OCI-LY7 (cell line): Measurements from ENCODE around the gene PPP1R9B. TPM values are rescaled to one million over a fixed set of nuclear protein-coding genes. Genes with fewer than 3 reads are reported as not detected.

ENCODE experiments used
- BruUV-seq: library from RNA; stranded (reverse); fragments of 400-500 nt; replicated peaks from 2 replicates; lab custom pipeline; 2021; lab: Mats Ljungman, UMichigan
- CTCF ChIA-PET: fragments of 300-600 bp; sonication (Branson Sonifier 250); formaldehyde crosslinking; loops from one replicate; lab custom pipeline; 2022; ENCODE audit warnings: antibody characterized with exemption; ENCODE audit not compliant: unreplicated experiment; lab: Charles Lee
- POLR2A ChIA-PET: fragments of 300-600 bp; sonication (Branson Sonifier 250); formaldehyde crosslinking; loops from one replicate; lab custom pipeline; 2022; ENCODE audit warnings: antibody characterized with exemption; lab: Charles Lee
- DNase-seq: peaks from one replicate; pipeline ENCODE4 v3.0.0-alpha.2; 2015; ENCODE audit warnings: low spot score
- H2AFZ ChIP-seq: fragments of 200-600 bp; sonication (generic), shearing (Covaris generic); 2 replicates; pipeline ENCODE4 v1.6.1; 2014; ENCODE audit warnings: mild to moderate bottlenecking, antibody characterized with exemption, low read length, moderate library complexity
- H3K27ac ChIP-seq: fragments of 200-600 bp; sonication (generic); 2 replicates; pipeline ENCODE4 v1.5.1; 2014; ENCODE audit warnings: mixed run types, low read depth, mild to moderate bottlenecking, moderate library complexity, low read length, inconsistent platforms; ENCODE audit not compliant: poor library complexity, severe bottlenecking
- H3K36me3 ChIP-seq: fragments of 200-600 bp; sonication (generic); 2 replicates; pipeline ENCODE4 v1.6.1; 2014; ENCODE audit warnings: mild to moderate bottlenecking, antibody characterized with exemption, low read length, moderate library complexity, mixed read lengths; ENCODE audit not compliant: insufficient read depth
- H3K4me1 ChIP-seq: fragments of 200-600 bp; sonication (generic); 2 replicates; pipeline ENCODE4 v1.5.1; 2014; ENCODE audit warnings: mild to moderate bottlenecking, low read length; ENCODE audit not compliant: insufficient read depth, poor library complexity, severe bottlenecking
- H3K4me2 ChIP-seq: fragments of 200-600 bp; sonication (generic); 2 replicates; pipeline ENCODE4 v1.6.1; 2014; ENCODE audit warnings: mild to moderate bottlenecking, low read length
- H3K4me3 ChIP-seq: fragments of 200-600 bp; sonication (generic); 2 replicates; pipeline ENCODE4 v1.5.1; 2014; ENCODE audit warnings: mild to moderate bottlenecking, low read depth, low read length; ENCODE audit not compliant: poor library complexity, severe bottlenecking
- H3K79me2 ChIP-seq: fragments of 200-600 bp; sonication (generic); 2 replicates; pipeline ENCODE4 v1.6.1; 2016; ENCODE audit warnings: low read depth, mild to moderate bottlenecking, low read length, moderate library complexity, mixed read lengths; ENCODE audit not compliant: insufficient read depth
- H3K9me2 ChIP-seq: fragments of 200-600 bp; sonication (generic); 2 replicates; pipeline ENCODE4 v1.6.1; 2016; ENCODE audit warnings: mild to moderate bottlenecking, low read length, mixed read lengths; ENCODE audit not compliant: insufficient read depth
- H3K9me3 ChIP-seq: fragments of 200-600 bp; sonication (generic); 2 replicates; pipeline ENCODE4 v1.6.1; 2014; ENCODE audit warnings: mild to moderate bottlenecking, mixed run types, low read length, mixed read lengths
- H4K20me1 ChIP-seq: fragments of 200-600 bp; sonication (generic); 2 replicates; pipeline ENCODE4 v1.6.1; 2014; ENCODE audit warnings: mild to moderate bottlenecking, antibody characterized with exemption, low read length, moderate library complexity, mixed read lengths; ENCODE audit not compliant: insufficient read depth
- CTCF ChIP-seq: fragments of 200-600 bp; sonication (generic); conservative IDR thresholded peaks from 2 replicates; pipeline ENCODE4 v1.5.1; 2014; ENCODE audit warnings: mild to moderate bottlenecking, antibody characterized with exemption, low read length, moderate library complexity, mixed read lengths
- EZH2phosphoT487 ChIP-seq: fragments of 200-600 bp; sonication (generic); IDR thresholded peaks from 2 replicates; pipeline ENCODE4 v1.6.1; 2018; ENCODE audit warnings: low read depth, borderline replicate concordance, mild to moderate bottlenecking, mixed run types, antibody characterized with exemption, low read length, moderate library complexity, mixed read lengths
- intact Hi-C: fragments of 100-400 bp; cut with micrococcal nuclease; formaldehyde crosslinking; loops from one replicate; pipeline ENCODE4 v1.10.0; 2022; ENCODE audit not compliant: unreplicated experiment
- total RNA-seq, 2 experiments: library from RNA; depleted of rRNA in 1 of 2; stranded (reverse); fragments of >200 nt in 1 of 2; shearing (Covaris generic) in 1 of 2; gene quantifications; 2 replicates each; pipeline ENCODE4 v1.2.3, GENCODE V29; 2014 to 2022

Gene PPP1R9B
- total RNA-seq, 2 experiments from 2014 or later, result 45.3 to 87.0 TPM

DNA sequence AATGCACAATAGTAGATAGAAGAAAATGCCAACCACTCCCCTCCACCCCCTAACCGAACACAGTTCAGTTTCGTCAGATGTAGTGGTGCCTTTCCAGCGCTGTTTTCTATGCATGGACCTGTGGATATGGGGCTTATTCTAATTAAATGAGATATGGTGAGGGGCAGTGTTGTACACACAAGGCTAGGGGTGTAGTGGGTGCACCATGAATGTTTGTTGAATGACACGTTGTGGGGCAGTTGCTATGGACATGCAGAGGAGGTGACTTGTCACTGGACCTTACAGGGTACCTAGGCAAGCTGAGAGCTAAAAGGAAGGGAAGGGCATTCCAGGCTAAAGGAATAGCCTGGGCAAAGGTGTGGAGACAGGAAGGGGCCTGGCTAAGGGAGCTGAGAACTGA lies 51.9 kb downstream of the PPP1R9B start:
- Histone ChIP-seq H3K79me2 (no peaks in the 10 kb centered on the region), H3K27ac (no peak overlapping the region), H3K4me1 (peaks cover 20% of the 10 kb centered on the region), H3K9me2 (no peaks in the 10 kb centered on the region), H3K4me3 (no peak overlapping the region), H4K20me1 (no peaks in the 10 kb centered on the region), H3K4me2 (no peak overlapping the region), H3K9me3 (no peaks in the 10 kb centered on the region), H3K36me3 (no peaks in the 10 kb centered on the region), H2AFZ (no peak overlapping the region)
- intact Hi-C loops, result no loop called here
- no peak for DNase-seq
- CTCF ChIA-PET, result no interaction called here
- POLR2A ChIA-PET, result interaction anchor here (0.6 kb wide), 1 partner anchor 8 kb away, joined by 3 read pairs; no protein-coding TSS in a partner anchor
- BruUV-seq, result no TSS peak
- no peak for TF ChIP-seq EZH2phosphoT487
- no peak for TF ChIP-seq CTCF

DNA sequence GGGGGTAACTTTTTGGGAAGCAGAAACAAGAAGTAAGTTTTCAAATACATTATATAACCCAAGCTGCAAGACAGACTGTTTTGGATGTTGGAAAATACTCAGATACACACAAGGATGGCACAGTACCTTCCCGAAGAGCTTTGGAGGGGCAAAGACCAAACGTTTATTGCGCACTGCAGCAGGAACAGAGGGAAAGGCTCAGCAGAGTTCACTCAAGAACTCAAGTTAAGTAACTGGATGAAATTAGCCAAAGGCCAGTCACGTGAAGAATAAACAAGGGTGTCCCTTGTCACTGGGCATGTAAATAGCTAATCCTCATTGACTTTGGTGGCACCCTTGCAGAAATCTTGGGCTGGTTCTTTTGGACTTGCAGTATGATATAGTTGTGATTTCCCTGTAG lies 52.6 kb downstream of the PPP1R9B start:
- BruUV-seq, result no TSS peak
- Histone ChIP-seq H3K9me2 (no peaks in the 10 kb centered on the region), H3K9me3 (no peaks in the 10 kb centered on the region), H3K79me2 (no peaks in the 10 kb centered on the region), H3K27ac (no peak overlapping the region), H3K4me3 (no peak overlapping the region), H4K20me1 (no peaks in the 10 kb centered on the region), H3K4me1 (peaks cover 20% of the 10 kb centered on the region), H3K36me3 (no peaks in the 10 kb centered on the region), H2AFZ (no peak overlapping the region), H3K4me2 (no peak overlapping the region)
- ChIA-PET CTCF (no interaction called here), POLR2A (interaction anchor here (0.6 kb wide), 1 partner anchor 8 kb away, joined by 3 read pairs; no protein-coding TSS in a partner anchor)
- intact Hi-C loops, result no loop called here
- TF ChIP-seq EZH2phosphoT487, result no peak
- no peak for TF ChIP-seq CTCF
- no peak for DNase-seq

GRCh38 chr17:50097455-50097854 lies 53.0 kb downstream of the PPP1R9B start:
- Histone ChIP-seq H3K79me2 (no peaks in the 10 kb centered on the region), H3K4me3 (no peak overlapping the region), H3K4me2 (no peak overlapping the region), H3K27ac (no peak overlapping the region), H3K36me3 (no peaks in the 10 kb centered on the region), H3K9me2 (no peaks in the 10 kb centered on the region), H4K20me1 (no peaks in the 10 kb centered on the region), H3K9me3 (no peaks in the 10 kb centered on the region), H3K4me1 (peaks cover 20% of the 10 kb centered on the region), H2AFZ (no peak overlapping the region)
- no peak for DNase-seq
- no peak for TF ChIP-seq EZH2phosphoT487
- TF ChIP-seq CTCF, result no peak
- intact Hi-C loops, result no loop called here
- CTCF ChIA-PET, result no interaction called here
- BruUV-seq, result no TSS peak
- POLR2A ChIA-PET, result no interaction called here
